Measurements from ENCODE around the gene SERPINA1. TPM values are rescaled to one million over a fixed set of nuclear protein-coding genes. Genes with fewer than 3 reads are reported as not detected.

The SERPINA1 gene
- total RNA-seq, 1 experiment from 2014 or later = not detected

DNA sequence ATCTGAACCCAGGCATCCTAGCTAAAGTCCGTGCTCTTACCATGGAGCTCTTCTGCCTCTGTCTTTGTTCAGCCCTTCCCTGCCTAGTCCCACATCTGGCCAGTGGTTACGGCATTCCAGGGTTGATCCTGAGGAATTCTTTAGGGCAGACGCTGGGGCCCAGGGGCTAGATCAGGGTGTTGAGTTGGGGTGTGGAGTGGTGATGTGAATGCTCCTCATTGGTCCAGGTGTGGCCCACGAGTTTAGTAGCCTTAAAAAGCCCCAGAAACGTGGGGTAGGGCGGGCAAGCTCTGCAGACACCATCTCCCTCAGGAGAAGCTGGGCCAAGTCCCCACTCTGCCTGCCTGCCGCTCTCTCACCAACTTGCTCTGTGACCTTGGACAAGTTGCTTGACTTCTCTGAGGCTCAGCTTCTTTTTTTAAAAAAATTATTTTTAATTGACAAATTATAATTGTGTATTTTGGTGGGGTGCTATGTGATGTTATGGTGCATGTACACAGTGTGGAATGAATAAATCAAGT lies 56.3 kb downstream of the SERPINA1 start:
- no peaks in the 10 kb centered on the region for H3K9me3 ChIP-seq (ENCODE audit: control insufficient read depth, low read depth, low read length)
- no peak overlapping the region for H3K23ac ChIP-seq (ENCODE audit: insufficient read length, low read depth, low read length)
- no peak overlapping the region for H2BK5ac ChIP-seq (ENCODE audit: insufficient read length, low read length)
- no peak overlapping the region for H4K91ac ChIP-seq (ENCODE audit: insufficient read length, low read depth, low read length)
- no peaks in the 10 kb centered on the region for H3K4me1 ChIP-seq (ENCODE audit: insufficient read depth, low read length)
- no peaks in the 10 kb centered on the region for H3K36me3 Mint-ChIP-seq (ENCODE audit: insufficient read depth in 1 of 3, low read depth in 3 of 3)
- no peak overlapping the region for H3T11ph ChIP-seq (ENCODE audit: low read length)
- no peak overlapping the region for H3K18ac ChIP-seq (ENCODE audit: insufficient read length, low read depth, low read length)
- H3K56ac ChIP-seq (ENCODE audit: insufficient read length, low read depth, low read length) = no peak overlapping the region
- no peak overlapping the region for H2BK12ac ChIP-seq (ENCODE audit: insufficient read length, low read depth, low read length)
- H4K8ac ChIP-seq (replicated peaks; ENCODE audit: insufficient read length, low read depth, low read length) = no peak overlapping the region
- TF ChIP-seq, protein P1, sequence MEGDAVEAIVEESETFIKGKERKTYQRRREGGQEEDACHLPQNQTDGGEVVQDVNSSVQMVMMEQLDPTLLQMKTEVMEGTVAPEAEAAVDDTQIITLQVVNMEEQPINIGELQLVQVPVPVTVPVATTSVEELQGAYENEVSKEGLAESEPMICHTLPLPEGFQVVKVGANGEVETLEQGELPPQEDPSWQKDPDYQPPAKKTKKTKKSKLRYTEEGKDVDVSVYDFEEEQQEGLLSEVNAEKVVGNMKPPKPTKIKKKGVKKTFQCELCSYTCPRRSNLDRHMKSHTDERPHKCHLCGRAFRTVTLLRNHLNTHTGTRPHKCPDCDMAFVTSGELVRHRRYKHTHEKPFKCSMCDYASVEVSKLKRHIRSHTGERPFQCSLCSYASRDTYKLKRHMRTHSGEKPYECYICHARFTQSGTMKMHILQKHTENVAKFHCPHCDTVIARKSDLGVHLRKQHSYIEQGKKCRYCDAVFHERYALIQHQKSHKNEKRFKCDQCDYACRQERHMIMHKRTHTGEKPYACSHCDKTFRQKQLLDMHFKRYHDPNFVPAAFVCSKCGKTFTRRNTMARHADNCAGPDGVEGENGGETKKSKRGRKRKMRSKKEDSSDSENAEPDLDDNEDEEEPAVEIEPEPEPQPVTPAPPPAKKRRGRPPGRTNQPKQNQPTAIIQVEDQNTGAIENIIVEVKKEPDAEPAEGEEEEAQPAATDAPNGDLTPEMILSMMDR (conservative IDR thresholded peaks at IDR 0.05) = no peak
- no peaks in the 10 kb centered on the region for H3K27me3 Mint-ChIP-seq (ENCODE audit: low read depth)
- H2BK15ac ChIP-seq (ENCODE audit: low read depth, low read length) = no peak overlapping the region
- H2AK5ac ChIP-seq (ENCODE audit: insufficient read length, low read length) = no peak overlapping the region
- H3K9me3 Mint-ChIP-seq = no peaks in the 10 kb centered on the region
- H3K79me1 ChIP-seq (ENCODE audit: insufficient read depth, low read depth, low read length, poor library complexity, severe bottlenecking) = no peaks in the 10 kb centered on the region
- H3K27ac Mint-ChIP-seq = no peak overlapping the region
- no peak overlapping the region for H2AFZ ChIP-seq (ENCODE audit: low read length)
- no peak overlapping the region for H4K5ac ChIP-seq (ENCODE audit: insufficient read length, low read depth, low read length)
- no peak overlapping the region for H3K4me2 ChIP-seq (ENCODE audit: insufficient read depth, insufficient read length, low read length)
- WGBS (ENCODE audit: extremely low coverage, insufficient read length, low lambda C conversion rate) = no CpG with 5 or more reads among the region's 7 CpGs
- H3K27me3 ChIP-seq (ENCODE audit: insufficient read depth, low read length) = no peaks in the 10 kb centered on the region
- H2BK20ac ChIP-seq (ENCODE audit: low read depth, low read length, poor library complexity, severe bottlenecking) = no peak overlapping the region
- DNase-seq = no peak
- no peak overlapping the region for H3K4ac ChIP-seq (ENCODE audit: low read depth, low read length)
- no peak overlapping the region for H3K4me3 Mint-ChIP-seq
- no peaks in the 10 kb centered on the region for H3K23me2 ChIP-seq (ENCODE audit: insufficient read length, low read depth, low read length, poor library complexity, severe bottlenecking)
- no peaks in the 10 kb centered on the region for H4K20me1 ChIP-seq (ENCODE audit: control insufficient read depth, insufficient read depth, insufficient read length)
- H3K79me2 ChIP-seq (ENCODE audit: insufficient read depth, low read length) = no peaks in the 10 kb centered on the region
- no peak overlapping the region; the same call in 1 of the 2 replicates for H3K14ac ChIP-seq (ENCODE audit: insufficient read depth, low read length)
- H3K27ac ChIP-seq (ENCODE audit: insufficient read length, low read depth, low read length) = no peak overlapping the region
- no peak overlapping the region for H3K9ac ChIP-seq (ENCODE audit: extremely low read depth, insufficient read length, low read length)
- no peak overlapping the region for H2BK120ac ChIP-seq (ENCODE audit: low read depth, low read length, poor library complexity, severe bottlenecking)
- peaks cover 2 to 4% of the 10 kb centered on the region in 2 experiments; a peak in 3 of 4 replicates for H3K4me1 Mint-ChIP-seq

Measured in H9 (cell line).